ENCODE measurements around the gene PRKCH.
"Not testable (repeated sequence)": the region's sequence is repeated elsewhere in the genome, so short reads cannot be mapped to it uniquely, and the experiment has no call there.

The PRKCH gene

GRCh38 chr14:61304688-61305087 lies 16.7 kb upstream of the PRKCH start:
- DNase-seq (ENCODE audit: insufficient read length, low spot score) (no peak), FAIRE-seq (no peak)

GRCh38 chr14:61308198-61308597 lies 13.2 kb upstream of the PRKCH start:
- FAIRE-seq (no peak), DNase-seq (ENCODE audit: insufficient read length, low spot score) (no peak)

GRCh38 chr14:61308701-61309100 lies 12.7 kb upstream of the PRKCH start:
- not testable (repeated sequence) for FAIRE-seq

GRCh38 chr14:61315313-61315712 lies 6.1 kb upstream of the PRKCH start:
- FAIRE-seq, result no peak
- DNase-seq (ENCODE audit: insufficient read length, low spot score), result no peak

More at GRCh38 chr14:61308701-61309100, 12.7 kb upstream of the PRKCH start:
- DNase-seq (ENCODE audit: insufficient read length, low spot score), result not testable (repeated sequence)

GRCh38 chr14:61319086-61319485 lies 2.3 kb upstream of the PRKCH start:
- no peak for DNase-seq (ENCODE audit: insufficient read length, low spot score)
- no peak for FAIRE-seq

GRCh38 chr14:61319706-61320105 lies 1.7 kb upstream of the PRKCH start:
- FAIRE-seq (no peak), DNase-seq (ENCODE audit: insufficient read length, low spot score) (no peak)

- not testable (repeated sequence) for DNase-seq (ENCODE audit: insufficient read length, low spot score); FAIRE-seq
Measured at GRCh38 chr14:61320170-61320569, 1.2 kb upstream of the PRKCH start.

- DNase-seq (ENCODE audit: insufficient read length, low spot score), result no peak
- FAIRE-seq, result no peak
Measured at GRCh38 chr14:61320806-61321384, 484 bp upstream of the PRKCH start.

- DNase-seq (ENCODE audit: insufficient read length, low spot score) (no peak), FAIRE-seq (no peak)
Measured at GRCh38 chr14:61322011-61322798, 826 bp downstream of the PRKCH start.

GRCh38 chr14:61322799-61323290 lies 1.5 kb downstream of the PRKCH start:
- peak; percentile 4 for FAIRE-seq

GRCh38 chr14:61323970-61324369 lies 2.6 kb downstream of the PRKCH start:
- FAIRE-seq (no peak), DNase-seq (ENCODE audit: insufficient read length, low spot score) (no peak)

More at GRCh38 chr14:61322799-61323290, 1.5 kb downstream of the PRKCH start:
- DNase-seq (ENCODE audit: insufficient read length, low spot score), result no peak

GRCh38 chr14:61325166-61325565 lies 3.8 kb downstream of the PRKCH start:
- no peak for FAIRE-seq
- DNase-seq (ENCODE audit: insufficient read length, low spot score), result no peak

GRCh38 chr14:61326146-61326545 lies 4.8 kb downstream of the PRKCH start:
- DNase-seq (ENCODE audit: insufficient read length, low spot score), result no peak
- FAIRE-seq, result no peak

GRCh38 chr14:61326847-61327246 lies 5.5 kb downstream of the PRKCH start:
- no peak for FAIRE-seq
- no peak for DNase-seq (ENCODE audit: insufficient read length, low spot score)

- no peak for DNase-seq (ENCODE audit: insufficient read length, low spot score)
- no peak for FAIRE-seq
Measured at GRCh38 chr14:61328626-61329262, 7.4 kb downstream of the PRKCH start.

GRCh38 chr14:61329478-61330051 lies 8.2 kb downstream of the PRKCH start:
- DNase-seq (ENCODE audit: insufficient read length, low spot score) (no peak), FAIRE-seq (no peak)

- DNase-seq (ENCODE audit: insufficient read length, low spot score) (no peak), FAIRE-seq (peak; percentile 61)
Measured at GRCh38 chr14:61330511-61330910, 9.1 kb downstream of the PRKCH start.

GRCh38 chr14:61331992-61332657 lies 10.7 kb downstream of the PRKCH start:
- no peak for FAIRE-seq
- no peak for DNase-seq (ENCODE audit: insufficient read length, low spot score)

- FAIRE-seq (no peak), DNase-seq (ENCODE audit: insufficient read length, low spot score) (no peak)
Measured at GRCh38 chr14:61332658-61333029, 11.3 kb downstream of the PRKCH start.

- FAIRE-seq (no peak), DNase-seq (ENCODE audit: insufficient read length, low spot score) (no peak)
Measured at GRCh38 chr14:61333087-61333486, 11.7 kb downstream of the PRKCH start.

GRCh38 chr14:61334197-61334701 lies 12.9 kb downstream of the PRKCH start:
- DNase-seq (ENCODE audit: insufficient read length, low spot score) (no peak), FAIRE-seq (no peak)
